Choroid plexus epithelial cell (primary cell): ENCODE results near the gene AKR1C2.

Experiments used
- DNase-seq: peaks from one replicate; pipeline ENCODE4 v3.0.0-alpha.2; 2010; ENCODE audit warnings: low read depth
- H3K4me3 ChIP-seq: 2 replicates; pipeline ENCODE4 v1.5.1; 2011; ENCODE audit warnings: low read depth, mild to moderate bottlenecking, control low read depth, low read length, moderate library complexity
- TF ChIP-seq, protein P1 (sequence below): conservative IDR thresholded peaks from 2 replicates; pipeline ENCODE4 v1.5.1; 2011; ENCODE audit warnings: low read depth, mild to moderate bottlenecking, control low read depth, inconsistent platforms, low read length, moderate library complexity

The AKR1C2 gene

GRCh38 chr10:4939224-4940072 lies 64.2 kb downstream of the AKR1C2 start:
- TF ChIP-seq, protein P1, sequence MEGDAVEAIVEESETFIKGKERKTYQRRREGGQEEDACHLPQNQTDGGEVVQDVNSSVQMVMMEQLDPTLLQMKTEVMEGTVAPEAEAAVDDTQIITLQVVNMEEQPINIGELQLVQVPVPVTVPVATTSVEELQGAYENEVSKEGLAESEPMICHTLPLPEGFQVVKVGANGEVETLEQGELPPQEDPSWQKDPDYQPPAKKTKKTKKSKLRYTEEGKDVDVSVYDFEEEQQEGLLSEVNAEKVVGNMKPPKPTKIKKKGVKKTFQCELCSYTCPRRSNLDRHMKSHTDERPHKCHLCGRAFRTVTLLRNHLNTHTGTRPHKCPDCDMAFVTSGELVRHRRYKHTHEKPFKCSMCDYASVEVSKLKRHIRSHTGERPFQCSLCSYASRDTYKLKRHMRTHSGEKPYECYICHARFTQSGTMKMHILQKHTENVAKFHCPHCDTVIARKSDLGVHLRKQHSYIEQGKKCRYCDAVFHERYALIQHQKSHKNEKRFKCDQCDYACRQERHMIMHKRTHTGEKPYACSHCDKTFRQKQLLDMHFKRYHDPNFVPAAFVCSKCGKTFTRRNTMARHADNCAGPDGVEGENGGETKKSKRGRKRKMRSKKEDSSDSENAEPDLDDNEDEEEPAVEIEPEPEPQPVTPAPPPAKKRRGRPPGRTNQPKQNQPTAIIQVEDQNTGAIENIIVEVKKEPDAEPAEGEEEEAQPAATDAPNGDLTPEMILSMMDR, result no peak
- DNase-seq, result no peak
- H3K4me3 ChIP-seq, result no peak overlapping the region
